HAP-1 (cell line): Measurements from ENCODE around the gene MCOLN1.
"Not testable (repeated sequence)": the region's sequence is repeated elsewhere in the genome, so short reads cannot be mapped to it uniquely, and the experiment has no call there.

ENCODE experiments used
- DNase-seq, 2 experiments: peaks; one replicate each; pipeline ENCODE4 v3.0.0-alpha.2; 2016 to 2020; ENCODE audit warnings: low spot score in 2 of 2
- H3K27me3 ChIP-seq: fragments of 250-450 bp; sonication (Bioruptor Pico); 2 replicates; pipeline ENCODE4 v1.5.1; 2020; ENCODE audit warnings: low read depth, mild to moderate bottlenecking, moderate library complexity
- H3K36me3 ChIP-seq: fragments of 250-450 bp; sonication (Bioruptor Pico); replicated peaks from 2 replicates; pipeline ENCODE4 v1.5.1; 2020; ENCODE audit warnings: mild to moderate bottlenecking
- H3K4me1 ChIP-seq: fragments of 250-450 bp; sonication (Bioruptor Pico); 2 replicates; pipeline ENCODE4 v1.5.1; 2020; ENCODE audit warnings: mild to moderate bottlenecking
- H3K4me3 ChIP-seq: fragments of 250-450 bp; sonication (Bioruptor Pico); 2 replicates; pipeline ENCODE4 v1.5.1; 2020; ENCODE audit warnings: mild to moderate bottlenecking, moderate library complexity
- H3K9me3 ChIP-seq: fragments of 250-450 bp; sonication (Bioruptor Pico); 2 replicates; pipeline ENCODE4 v1.5.1; 2020; ENCODE audit warnings: mild to moderate bottlenecking, moderate library complexity
- in situ Hi-C: fragments of 300-500 bp; cut with MboI; formaldehyde crosslinking; loops from 3 replicates; pipeline ENCODE4 v1.14.3; 2020; ENCODE audit warnings: low sequenced_read_pairs, inconsistent platforms, mixed read lengths

MCOLN1 gene

DNA sequence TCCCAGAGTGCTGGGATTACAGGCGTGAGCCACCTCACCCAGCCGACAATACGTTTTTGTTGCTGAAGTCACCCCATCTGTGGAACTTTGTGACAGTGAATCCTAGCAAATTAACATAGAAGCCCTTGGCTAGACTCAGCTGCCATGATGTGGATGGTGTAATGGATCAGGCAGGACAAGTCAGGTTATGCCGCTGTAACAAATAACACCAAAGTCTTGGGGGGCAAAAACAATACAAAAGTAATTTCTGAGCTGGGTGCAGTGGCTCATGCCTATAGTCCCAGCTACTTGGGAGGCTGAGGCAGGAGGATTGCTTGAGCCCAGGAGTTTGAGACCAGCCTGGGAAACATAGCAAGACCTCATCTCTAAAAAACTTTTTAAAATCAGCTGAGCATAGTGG, 42.4 kb downstream of the MCOLN1 start:
- Histone ChIP-seq H3K36me3 (no peaks in the 10 kb centered on the region), H3K4me3 (no peak overlapping the region), H3K9me3 (no peaks in the 10 kb centered on the region), H3K4me1 (no peaks in the 10 kb centered on the region), H3K27me3 (no peaks in the 10 kb centered on the region)
- in situ Hi-C loops: loop anchor here (5.0 kb wide), 1 partner anchor 237 kb away; no protein-coding TSS in a partner anchor
- DNase-seq: no peak

DNA sequence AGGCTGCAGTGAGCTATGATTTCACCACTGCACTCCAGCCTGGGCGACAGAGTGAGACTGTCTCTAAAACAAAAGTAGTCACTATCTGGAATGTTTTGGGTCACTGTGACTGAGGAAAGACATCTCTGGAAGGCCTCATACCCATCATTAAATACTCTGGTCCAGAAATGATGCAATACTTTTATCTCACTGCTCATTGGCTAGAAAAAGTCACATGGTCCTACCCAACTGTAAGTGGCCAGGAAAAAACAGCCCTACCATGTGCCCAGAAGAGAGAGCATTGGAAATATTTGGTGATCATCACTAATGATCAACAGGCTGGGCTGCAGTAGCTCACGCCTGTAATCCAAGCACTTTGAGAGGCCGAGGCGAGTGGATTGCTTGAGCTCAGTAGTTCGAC, 42.9 kb downstream of the MCOLN1 start:
- H3K4me1 ChIP-seq: no peaks in the 10 kb centered on the region
- no peaks in the 10 kb centered on the region for H3K27me3 ChIP-seq
- no peaks in the 10 kb centered on the region for H3K36me3 ChIP-seq
- no peaks in the 10 kb centered on the region for H3K9me3 ChIP-seq
- H3K4me3 ChIP-seq: no peak overlapping the region
- in situ Hi-C loops: loop anchor here (5.0 kb wide), 1 partner anchor 237 kb away; no protein-coding TSS in a partner anchor
- no peak for DNase-seq

DNA sequence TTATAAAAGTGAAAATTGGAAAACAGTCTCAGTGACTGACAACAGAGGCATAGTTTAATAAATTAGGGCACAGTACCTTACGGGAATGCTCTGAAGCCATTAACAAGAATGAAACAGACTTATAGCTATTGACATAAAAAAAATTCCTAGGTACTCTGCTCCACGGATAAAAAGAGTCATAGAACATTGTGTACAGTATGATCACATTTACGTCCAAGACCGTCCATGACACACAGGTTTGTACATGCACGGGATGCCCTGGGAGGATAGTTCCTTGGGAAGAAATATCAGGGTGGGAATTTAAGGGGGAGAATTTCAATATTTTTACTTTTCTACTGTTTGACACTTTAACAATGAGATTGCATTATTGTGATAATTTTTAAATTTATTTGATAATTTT, 48.3 kb downstream of the MCOLN1 start:
- in situ Hi-C loops: no loop called here
- DNase-seq: no peak
- Histone ChIP-seq H3K36me3 (no peaks in the 10 kb centered on the region), H3K9me3 (no peaks in the 10 kb centered on the region), H3K27me3 (no peaks in the 10 kb centered on the region), H3K4me3 (no peak overlapping the region), H3K4me1 (no peaks in the 10 kb centered on the region)

DNA sequence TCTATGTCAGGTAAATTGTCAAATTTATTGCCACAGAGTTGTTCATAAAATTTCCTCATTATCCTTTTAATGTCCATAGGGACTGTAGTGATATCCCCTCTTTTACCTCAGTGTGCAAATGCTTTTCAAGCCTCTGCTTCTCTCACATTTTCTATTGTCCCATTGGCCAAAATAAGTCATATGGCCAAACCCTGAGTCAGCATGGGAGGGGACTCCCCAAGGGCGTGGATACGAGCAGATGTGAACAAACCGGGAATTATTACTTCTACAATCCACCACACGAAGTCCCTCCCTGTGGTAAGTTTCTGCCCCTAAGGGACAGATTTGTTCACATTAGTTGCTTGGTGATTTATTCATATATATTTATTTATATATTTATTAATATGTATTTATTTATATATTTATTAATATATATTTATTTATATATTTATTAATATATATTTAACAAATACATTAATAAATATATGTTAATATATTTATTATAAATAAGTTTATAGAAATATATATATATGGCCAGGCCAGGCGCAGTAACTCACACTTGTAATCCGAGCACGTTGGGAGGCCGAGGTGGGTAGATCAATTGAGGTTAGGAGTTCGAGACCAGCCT, 53.1 kb downstream of the MCOLN1 start:
- Histone ChIP-seq H3K36me3 (no peaks in the 10 kb centered on the region), H3K27me3 (peaks cover 18% of the 10 kb centered on the region; the same call in 1 of the 2 replicates), H3K9me3 (no peaks in the 10 kb centered on the region), H3K4me3 (no peak overlapping the region), H3K4me1 (no peaks in the 10 kb centered on the region)
- in situ Hi-C loops: no loop called here
- DNase-seq: peak in 1 of 2 experiments; percentile 27

DNA sequence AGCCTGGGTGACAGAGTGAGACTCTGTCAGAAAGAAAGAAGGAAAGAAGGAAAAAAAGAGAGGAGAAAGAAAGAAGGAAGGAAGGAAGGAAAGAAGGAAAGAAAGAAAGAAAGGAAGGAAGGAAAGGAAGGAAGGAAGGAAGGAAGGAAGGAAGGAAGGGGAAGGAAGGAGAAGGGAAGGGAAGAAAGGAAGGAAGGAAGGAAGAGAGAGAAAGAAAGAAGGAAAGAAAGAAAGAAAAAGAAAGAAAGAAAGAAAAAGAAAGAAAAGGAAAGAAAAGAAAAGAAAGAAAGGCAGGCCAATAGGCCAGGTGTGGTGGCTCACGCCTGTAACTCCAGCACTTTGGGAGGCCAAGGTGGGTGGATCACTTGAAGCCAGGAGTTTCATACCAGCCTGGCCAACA, 55.0 kb downstream of the MCOLN1 start:
- H3K36me3 ChIP-seq, in situ Hi-C loops, H3K4me1 ChIP-seq, H3K9me3 ChIP-seq, H3K4me3 ChIP-seq, DNase-seq: not testable (repeated sequence)
- H3K27me3 ChIP-seq: peaks cover 18% of the 10 kb centered on the region; the same call in 1 of the 2 replicates

DNA sequence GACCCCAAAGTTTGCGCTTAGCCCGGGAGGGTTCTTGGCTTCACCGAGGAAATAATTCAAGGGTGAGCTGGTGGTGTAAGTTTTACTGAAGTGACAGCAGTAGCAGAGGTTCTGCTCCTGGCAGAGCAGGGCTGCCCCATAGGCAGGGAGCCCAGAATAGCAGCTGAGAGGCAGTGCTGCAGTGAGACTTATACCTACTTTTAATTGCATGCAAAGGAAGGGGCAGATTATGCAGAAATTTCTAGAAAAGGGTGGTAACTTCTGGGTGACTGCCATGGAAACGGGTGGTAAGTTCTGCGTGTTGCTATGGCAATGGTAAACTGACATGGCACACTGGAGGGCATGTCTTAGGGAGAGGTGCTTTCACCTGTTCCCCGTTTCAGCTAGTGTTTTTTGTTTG, 55.7 kb downstream of the MCOLN1 start:
- Histone ChIP-seq H3K27me3 (peaks cover 18% of the 10 kb centered on the region; the same call in 1 of the 2 replicates), H3K9me3 (no peaks in the 10 kb centered on the region), H3K4me1 (no peaks in the 10 kb centered on the region), H3K4me3 (no peak overlapping the region), H3K36me3 (no peaks in the 10 kb centered on the region)
- in situ Hi-C loops: no loop called here
- DNase-seq: no peak

DNA sequence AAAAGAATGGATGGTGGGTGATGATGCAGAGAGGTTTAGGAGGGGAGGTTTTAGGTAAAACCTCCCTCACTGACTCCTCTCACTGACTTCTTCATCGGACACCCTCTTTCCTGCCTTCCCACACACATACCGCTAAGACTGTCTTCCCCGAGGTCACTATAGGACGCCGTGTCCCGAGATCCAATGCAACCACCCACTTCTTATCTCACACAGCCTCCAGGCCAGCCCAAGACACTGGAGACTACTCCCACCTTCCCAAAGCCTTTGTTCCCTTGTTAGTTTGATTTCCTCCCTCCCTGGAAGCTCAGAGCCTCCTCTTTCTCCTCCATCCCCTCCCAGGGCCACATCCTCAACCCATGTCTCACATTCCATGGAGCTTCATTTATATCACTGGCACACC, 56.8 kb downstream of the MCOLN1 start:
- no peak for DNase-seq
- in situ Hi-C loops: no loop called here

DNA sequence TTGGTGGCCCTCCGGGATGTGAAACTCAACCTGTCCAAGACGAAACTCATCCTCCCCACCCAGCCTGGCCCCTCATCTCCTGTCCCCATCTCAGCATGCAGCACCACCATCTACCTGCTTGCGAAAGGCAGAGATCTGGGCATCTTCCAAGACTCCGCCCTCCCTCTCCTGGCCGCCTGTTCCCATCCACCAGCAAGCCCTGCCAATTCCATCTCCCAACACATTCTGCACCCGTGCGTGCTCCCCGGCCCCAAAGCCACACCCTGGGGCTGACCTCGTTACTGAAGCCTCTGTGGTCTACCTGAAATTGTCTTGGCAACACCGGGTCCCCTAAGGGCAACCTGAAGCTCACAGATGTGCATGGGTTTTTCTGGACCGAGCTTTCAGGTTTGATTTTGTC, 60.0 kb downstream of the MCOLN1 start:
- peaks cover 23% of the 10 kb centered on the region; the same call in 1 of the 2 replicates for H3K27me3 ChIP-seq
- H3K4me3 ChIP-seq: no peak overlapping the region
- in situ Hi-C loops: no loop called here
- no peaks in the 10 kb centered on the region for H3K4me1 ChIP-seq
- no peak for DNase-seq
- no peaks in the 10 kb centered on the region for H3K9me3 ChIP-seq
- no peaks in the 10 kb centered on the region for H3K36me3 ChIP-seq

More for the DNA sequence above, 56.8 kb downstream of the MCOLN1 start:
- H3K4me3 ChIP-seq: no peak overlapping the region
- H3K4me1 ChIP-seq: no peaks in the 10 kb centered on the region
- no peaks in the 10 kb centered on the region for H3K36me3 ChIP-seq
- no peaks in the 10 kb centered on the region for H3K9me3 ChIP-seq
- H3K27me3 ChIP-seq: peaks cover 21% of the 10 kb centered on the region; the same call in 1 of the 2 replicates
